ENCODE results near the gene ATG16L1.

Gene ATG16L1

DNA sequence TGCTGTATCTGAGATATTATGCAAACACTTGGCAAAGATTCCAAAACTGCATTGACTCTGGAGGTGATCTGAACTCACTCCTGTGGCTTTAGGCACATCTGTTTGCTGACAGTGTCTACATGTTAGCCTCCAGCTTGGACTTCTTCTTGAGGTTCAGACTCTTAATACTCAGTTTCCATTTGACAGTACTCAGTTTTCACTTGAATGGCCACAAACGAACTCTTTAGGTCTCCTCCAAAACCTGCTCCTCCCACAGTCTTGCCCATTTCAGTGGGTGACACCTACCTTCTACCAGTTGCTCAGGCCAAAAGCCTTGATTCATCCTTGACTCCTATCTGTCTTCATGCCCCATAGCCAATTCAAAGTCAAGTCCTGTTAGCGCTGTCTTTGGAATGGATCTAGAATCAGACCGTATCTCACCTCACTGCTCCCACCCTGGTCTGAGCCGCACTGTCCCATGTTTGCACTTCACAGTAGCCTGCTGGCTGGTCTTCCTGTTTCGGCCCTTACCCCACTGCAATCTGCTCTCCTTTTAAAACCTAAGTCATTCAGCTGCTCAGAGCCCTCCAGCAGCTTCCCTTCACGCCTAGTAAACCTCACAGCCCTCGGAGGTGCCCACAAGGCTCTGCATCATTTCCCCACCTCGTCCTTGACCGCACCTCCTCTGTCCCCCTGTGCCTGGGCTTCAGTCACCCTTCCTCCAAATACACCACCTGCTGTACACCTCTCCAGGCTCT lies 10.5 kb downstream of the ATG16L1 start:
- TF ChIP-seq, protein P1, sequence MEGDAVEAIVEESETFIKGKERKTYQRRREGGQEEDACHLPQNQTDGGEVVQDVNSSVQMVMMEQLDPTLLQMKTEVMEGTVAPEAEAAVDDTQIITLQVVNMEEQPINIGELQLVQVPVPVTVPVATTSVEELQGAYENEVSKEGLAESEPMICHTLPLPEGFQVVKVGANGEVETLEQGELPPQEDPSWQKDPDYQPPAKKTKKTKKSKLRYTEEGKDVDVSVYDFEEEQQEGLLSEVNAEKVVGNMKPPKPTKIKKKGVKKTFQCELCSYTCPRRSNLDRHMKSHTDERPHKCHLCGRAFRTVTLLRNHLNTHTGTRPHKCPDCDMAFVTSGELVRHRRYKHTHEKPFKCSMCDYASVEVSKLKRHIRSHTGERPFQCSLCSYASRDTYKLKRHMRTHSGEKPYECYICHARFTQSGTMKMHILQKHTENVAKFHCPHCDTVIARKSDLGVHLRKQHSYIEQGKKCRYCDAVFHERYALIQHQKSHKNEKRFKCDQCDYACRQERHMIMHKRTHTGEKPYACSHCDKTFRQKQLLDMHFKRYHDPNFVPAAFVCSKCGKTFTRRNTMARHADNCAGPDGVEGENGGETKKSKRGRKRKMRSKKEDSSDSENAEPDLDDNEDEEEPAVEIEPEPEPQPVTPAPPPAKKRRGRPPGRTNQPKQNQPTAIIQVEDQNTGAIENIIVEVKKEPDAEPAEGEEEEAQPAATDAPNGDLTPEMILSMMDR (IDR thresholded peaks at IDR 0.05; ENCODE audit: extremely low read depth, insufficient read depth, missing control alignments) = no peak
- in situ Hi-C loops (cut with MboI; ENCODE audit: low pct_unique_long_range_greater_than_20kb, low sequenced_read_pairs, unreplicated experiment) = loop anchor here (25.0 kb wide), 1 partner anchor 400 kb away; the partner anchor contains the start of gene SNORC
- DNase-seq (ENCODE audit: low spot score) = peak; percentile 57

DNA sequence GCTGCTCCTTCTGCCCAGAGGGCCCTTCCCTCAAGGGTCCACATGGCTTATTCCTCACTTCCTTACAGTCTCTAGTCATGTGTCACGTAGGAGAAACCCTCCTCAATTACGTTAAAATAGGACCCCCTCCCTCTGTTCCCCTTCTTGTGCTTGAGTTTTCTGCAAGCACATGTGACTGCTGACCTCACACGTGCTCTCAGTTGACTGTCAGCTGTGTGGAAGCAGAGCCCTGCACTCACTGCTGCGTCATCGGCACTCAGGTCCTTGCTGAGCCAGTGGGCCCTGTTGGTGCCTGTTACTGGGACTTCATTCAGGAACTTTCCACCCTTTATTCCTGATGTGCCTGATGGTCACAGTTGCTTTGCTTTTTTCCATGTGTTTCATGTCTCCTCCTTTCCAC lies 11.1 kb downstream of the ATG16L1 start:
- no peak for DNase-seq (ENCODE audit: low spot score)
- TF ChIP-seq, protein P1 (IDR thresholded peaks at IDR 0.05; ENCODE audit: extremely low read depth, insufficient read depth, missing control alignments) = no peak
- in situ Hi-C loops (cut with MboI; ENCODE audit: low pct_unique_long_range_greater_than_20kb, low sequenced_read_pairs, unreplicated experiment) = loop anchor here (25.0 kb wide), 1 partner anchor 400 kb away; the partner anchor contains the start of gene SNORC

DNA sequence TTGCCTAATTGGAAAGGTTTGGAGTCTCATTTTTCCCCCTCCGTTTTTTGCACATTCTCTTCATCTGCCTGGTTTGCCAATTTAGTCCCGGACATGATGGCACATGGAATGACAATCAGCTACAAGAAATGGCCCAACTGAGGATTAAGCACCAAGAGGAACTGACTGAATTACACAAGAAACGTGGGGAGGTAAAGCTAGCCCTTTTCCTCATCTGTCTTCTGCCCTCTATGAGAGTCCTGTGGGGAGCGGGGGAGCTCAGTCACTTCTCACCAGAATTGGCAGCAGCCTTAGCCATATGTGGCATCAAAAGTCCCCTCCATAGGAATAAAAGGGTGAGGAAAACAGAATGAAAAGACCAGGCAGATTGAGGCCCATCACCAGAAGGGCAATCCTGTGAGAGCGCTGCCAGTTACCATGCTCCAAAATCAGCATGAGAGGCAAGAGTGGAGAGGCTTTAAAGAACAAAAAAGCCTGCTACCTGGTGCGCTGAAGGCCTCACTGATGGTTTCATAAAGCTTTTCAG lies 11.6 kb downstream of the ATG16L1 start:
- DNase-seq (ENCODE audit: low spot score) = no peak
- TF ChIP-seq, protein P1 (IDR thresholded peaks at IDR 0.05; ENCODE audit: extremely low read depth, insufficient read depth, missing control alignments) = no peak
- in situ Hi-C loops (cut with MboI; ENCODE audit: low pct_unique_long_range_greater_than_20kb, low sequenced_read_pairs, unreplicated experiment) = loop anchor here (25.0 kb wide), 1 partner anchor 401 kb away; the partner anchor contains the start of gene SNORC

DNA sequence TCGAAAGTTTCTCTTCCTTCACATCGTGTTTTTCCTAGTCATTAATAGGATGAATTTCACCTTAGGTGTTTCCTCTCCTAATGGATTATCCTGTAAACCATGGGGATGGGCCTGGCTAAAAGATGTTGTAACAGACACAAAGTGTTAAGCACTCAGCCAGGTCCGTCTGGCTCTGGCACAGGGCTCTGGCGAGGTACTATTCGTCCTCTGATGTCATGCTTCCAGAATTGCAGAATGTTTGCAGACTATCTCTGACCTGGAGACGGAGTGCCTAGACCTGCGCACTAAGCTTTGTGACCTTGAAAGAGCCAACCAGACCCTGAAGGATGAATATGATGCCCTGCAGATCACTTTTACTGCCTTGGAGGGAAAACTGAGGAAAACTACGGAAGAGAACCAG lies 13.2 kb downstream of the ATG16L1 start:
- DNase-seq (ENCODE audit: low spot score) = no peak
- in situ Hi-C loops (cut with MboI; ENCODE audit: low pct_unique_long_range_greater_than_20kb, low sequenced_read_pairs, unreplicated experiment) = loop anchor here (25.0 kb wide), 1 partner anchor 402 kb away; the partner anchor contains the start of gene SNORC
- TF ChIP-seq, protein P1 (IDR thresholded peaks at IDR 0.05; ENCODE audit: extremely low read depth, insufficient read depth, missing control alignments) = no peak

DNA sequence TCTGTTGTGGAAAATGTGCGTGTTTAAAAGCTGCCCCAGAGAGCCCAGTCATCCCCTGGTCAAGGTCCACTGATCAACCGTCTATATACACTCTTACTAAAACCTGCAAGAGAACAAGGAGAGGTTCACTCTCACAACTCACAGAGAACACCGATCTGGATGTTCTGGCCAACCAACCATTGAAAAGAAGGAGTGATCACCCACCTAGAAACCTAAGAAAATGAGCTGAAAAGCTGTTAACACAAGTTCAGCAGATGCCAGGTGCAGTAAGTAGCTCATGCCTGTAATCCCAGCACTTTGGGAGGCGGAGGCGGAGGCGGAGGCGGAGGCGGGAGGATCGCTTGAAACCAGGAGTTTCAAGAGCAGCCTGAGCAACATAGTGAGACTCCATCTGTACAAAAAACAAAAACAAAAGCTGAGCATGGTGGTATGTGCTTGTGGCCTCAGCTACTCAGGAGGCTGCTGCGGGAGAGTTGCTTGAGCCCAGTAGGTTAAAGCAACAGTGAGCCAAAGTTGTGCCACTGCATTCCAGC lies 14.5 kb downstream of the ATG16L1 start:
- peak; percentile 43 for DNase-seq (ENCODE audit: low spot score)
- TF ChIP-seq, protein P1 (IDR thresholded peaks at IDR 0.05; ENCODE audit: extremely low read depth, insufficient read depth, missing control alignments) = no peak
- in situ Hi-C loops (cut with MboI; ENCODE audit: low pct_unique_long_range_greater_than_20kb, low sequenced_read_pairs, unreplicated experiment) = loop anchor here (25.0 kb wide), 1 partner anchor 404 kb away; the partner anchor contains the start of gene SNORC

DNA sequence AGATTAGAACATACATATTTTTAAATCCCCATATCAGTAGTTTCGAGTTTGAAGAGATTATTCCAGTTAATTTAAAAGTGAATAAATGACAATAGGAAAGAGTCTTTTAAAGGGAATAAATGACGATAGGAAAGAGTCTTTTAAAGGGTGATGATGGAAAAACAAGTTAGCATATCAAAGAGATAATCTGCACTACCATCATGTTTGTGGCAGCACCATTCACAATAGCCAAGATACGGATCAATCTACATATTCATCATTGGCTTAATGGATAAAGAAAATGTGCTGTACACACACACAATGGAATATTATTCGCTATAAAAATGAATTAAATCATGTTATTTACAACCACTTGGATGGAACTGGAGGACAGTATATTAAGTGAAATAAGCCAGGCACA lies 15.0 kb downstream of the ATG16L1 start:
- DNase-seq (ENCODE audit: low spot score) = no peak
- in situ Hi-C loops (cut with MboI; ENCODE audit: low pct_unique_long_range_greater_than_20kb, low sequenced_read_pairs, unreplicated experiment) = loop anchor here (25.0 kb wide), 1 partner anchor 404 kb away; the partner anchor contains the start of gene SNORC
- TF ChIP-seq, protein P1 (IDR thresholded peaks at IDR 0.05; ENCODE audit: extremely low read depth, insufficient read depth, missing control alignments) = no peak

Data from GM13977 (cell line).